Activated naive CD4-positive, alpha-beta T cell treated with anti-CD3 and anti-CD28 coated beads, Interleukin-2, amount 10 ng/mL, durations not matched to agents 5 hours and 36 hours (primary cell): ENCODE measurements around the gene NEMF. TPM values are rescaled to one million over a fixed set of nuclear protein-coding genes. Genes with fewer than 3 reads are reported as not detected.

Experiments
- total RNA-seq, 2 experiments: library from RNA; stranded (reverse); gene quantifications; one replicate each; pipeline ENCODE4 v1.2.3, GENCODE V29; 2021

NEMF gene, protein sequence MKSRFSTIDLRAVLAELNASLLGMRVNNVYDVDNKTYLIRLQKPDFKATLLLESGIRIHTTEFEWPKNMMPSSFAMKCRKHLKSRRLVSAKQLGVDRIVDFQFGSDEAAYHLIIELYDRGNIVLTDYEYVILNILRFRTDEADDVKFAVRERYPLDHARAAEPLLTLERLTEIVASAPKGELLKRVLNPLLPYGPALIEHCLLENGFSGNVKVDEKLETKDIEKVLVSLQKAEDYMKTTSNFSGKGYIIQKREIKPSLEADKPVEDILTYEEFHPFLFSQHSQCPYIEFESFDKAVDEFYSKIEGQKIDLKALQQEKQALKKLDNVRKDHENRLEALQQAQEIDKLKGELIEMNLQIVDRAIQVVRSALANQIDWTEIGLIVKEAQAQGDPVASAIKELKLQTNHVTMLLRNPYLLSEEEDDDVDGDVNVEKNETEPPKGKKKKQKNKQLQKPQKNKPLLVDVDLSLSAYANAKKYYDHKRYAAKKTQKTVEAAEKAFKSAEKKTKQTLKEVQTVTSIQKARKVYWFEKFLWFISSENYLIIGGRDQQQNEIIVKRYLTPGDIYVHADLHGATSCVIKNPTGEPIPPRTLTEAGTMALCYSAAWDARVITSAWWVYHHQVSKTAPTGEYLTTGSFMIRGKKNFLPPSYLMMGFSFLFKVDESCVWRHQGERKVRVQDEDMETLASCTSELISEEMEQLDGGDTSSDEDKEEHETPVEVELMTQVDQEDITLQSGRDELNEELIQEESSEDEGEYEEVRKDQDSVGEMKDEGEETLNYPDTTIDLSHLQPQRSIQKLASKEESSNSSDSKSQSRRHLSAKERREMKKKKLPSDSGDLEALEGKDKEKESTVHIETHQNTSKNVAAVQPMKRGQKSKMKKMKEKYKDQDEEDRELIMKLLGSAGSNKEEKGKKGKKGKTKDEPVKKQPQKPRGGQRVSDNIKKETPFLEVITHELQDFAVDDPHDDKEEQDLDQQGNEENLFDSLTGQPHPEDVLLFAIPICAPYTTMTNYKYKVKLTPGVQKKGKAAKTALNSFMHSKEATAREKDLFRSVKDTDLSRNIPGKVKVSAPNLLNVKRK
- 10 to 100 TPM; 74.0 to 81.5 TPM for total RNA-seq

GRCh38 chr14:49852301-49853157, at the start of gene NEMF:
NEMF (minus strand) TSS chr14:49852788; CDS start chr14:49852753, 35 bp downstream.

DNA sequence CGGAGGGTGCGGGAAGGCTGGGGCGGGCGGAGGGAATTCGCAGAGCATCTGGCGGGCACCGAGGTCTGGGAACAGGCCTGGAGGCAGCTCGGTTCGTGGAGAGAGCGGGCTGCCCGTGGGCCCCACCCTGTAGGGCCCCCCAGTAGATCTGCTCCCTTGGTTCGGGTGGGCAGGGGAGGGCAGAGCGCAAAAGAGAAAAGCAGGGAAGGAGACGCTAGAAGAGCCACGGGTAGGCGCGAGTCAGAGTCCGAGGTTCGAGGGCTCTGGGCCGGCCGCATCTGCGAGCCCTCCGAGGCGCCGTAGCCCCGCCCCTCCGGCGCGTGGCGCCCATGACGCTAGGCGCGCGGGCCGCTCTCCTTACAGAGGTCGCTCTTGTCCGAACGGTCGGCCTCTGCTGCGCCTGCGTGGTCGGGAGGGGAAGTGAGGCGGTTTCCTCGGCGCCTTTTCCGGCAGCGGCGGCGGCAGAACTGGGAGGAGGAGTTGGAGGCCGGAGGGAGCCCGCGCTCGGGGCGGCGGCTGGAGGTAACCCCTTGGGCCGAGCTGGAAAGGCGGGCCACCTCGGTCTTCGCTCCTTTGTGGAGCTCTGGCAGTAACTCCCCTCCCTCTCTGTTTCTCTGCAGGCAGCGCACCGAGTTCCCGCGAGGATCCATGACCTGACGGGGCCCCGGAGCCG, 40.2 kb upstream of the NEMF start, which contains the start of gene ARF6:
Gene ARF6, plus strand, starts transcription at position 447 of the 673 bp plus-strand sequence. CDS start 655 bp downstream, outside the sequence.

GRCh38 chr14:49767571-49768300, 84.9 kb downstream of the NEMF start, which contains the start of gene KLHDC2:
KLHDC2 (plus strand) TSS chr14:49768153; CDS start chr14:49768469, 316 bp downstream.

Other genes with a start within 250 kb of the NEMF start
- gene RPL36AL, start 232.2 kb downstream of the NEMF start, total RNA-seq, result 100 to 1,000 TPM; 298 to 319 TPM
- gene MGAT2, start 232.0 kb downstream of the NEMF start, total RNA-seq, result 10 to 100 TPM; 64.2 to 66.8 TPM
- 1 to 10 TPM; 5.3 to 5.8 TPM for gene DNAAF2, start 217.5 kb downstream of the NEMF start, total RNA-seq
- 10 to 100 TPM; 20.2 to 21.3 TPM for gene POLE2, start 164.6 kb downstream of the NEMF start, total RNA-seq
- 1 to 10 TPM; 2.8 to 5.1 TPM for gene KLHDC1, start 159.7 kb downstream of the NEMF start, total RNA-seq
- gene KLHDC2, start 84.6 kb downstream of the NEMF start, total RNA-seq, result 10 to 100 TPM; 40.5 to 42.5 TPM
- gene ARF6, start 40.3 kb upstream of the NEMF start, total RNA-seq, result 100 to 1,000 TPM; 175 to 179 TPM